ENCODE measurements around the gene SMARCAD1. TPM values are rescaled to one million over a fixed set of nuclear protein-coding genes. Genes with fewer than 3 reads are reported as not detected.

Gene SMARCAD1
- total RNA-seq, 1 donor from 2014 or later: 30.5 TPM

DNA sequence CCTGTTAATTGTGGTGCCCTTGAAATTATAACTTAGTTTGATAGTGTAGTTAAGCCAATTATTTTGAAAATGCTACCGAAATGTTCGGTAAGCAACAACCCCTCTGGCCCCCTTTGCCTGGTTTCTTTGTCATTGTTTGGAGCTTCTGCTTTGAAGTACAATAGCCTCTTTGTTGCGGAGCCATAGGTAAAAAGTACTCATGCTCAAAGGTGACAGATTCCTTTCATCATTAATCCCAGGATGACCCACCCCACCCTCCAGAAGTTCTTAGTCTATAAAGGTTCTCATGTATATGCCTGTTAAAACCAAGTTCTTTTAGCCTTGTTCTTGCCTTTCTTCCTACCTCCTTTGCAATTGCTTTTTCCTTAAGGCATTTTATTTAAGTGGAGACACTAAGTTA lies 42.4 kb upstream of the SMARCAD1 start:
- ATAC-seq (ENCODE audit: low read depth) (no peak), DNase-seq (no peak)
- no peaks in the 10 kb centered on the region for H3K36me3 Mint-ChIP-seq (ENCODE audit: low read depth)
- intact Hi-C loops (cut with micrococcal nuclease): no loop called here
- H3K27me3 Mint-ChIP-seq: no peaks in the 10 kb centered on the region
- no peaks in the 10 kb centered on the region for H3K9me3 Mint-ChIP-seq
- no peaks in the 10 kb centered on the region for H3K4me1 Mint-ChIP-seq
- ChIA-PET POLR2A (no interaction called here), CTCF (no interaction called here)
- H3K27ac Mint-ChIP-seq: no peak overlapping the region
- H3K4me3 Mint-ChIP-seq: no peak overlapping the region
- TF ChIP-seq, protein P1, sequence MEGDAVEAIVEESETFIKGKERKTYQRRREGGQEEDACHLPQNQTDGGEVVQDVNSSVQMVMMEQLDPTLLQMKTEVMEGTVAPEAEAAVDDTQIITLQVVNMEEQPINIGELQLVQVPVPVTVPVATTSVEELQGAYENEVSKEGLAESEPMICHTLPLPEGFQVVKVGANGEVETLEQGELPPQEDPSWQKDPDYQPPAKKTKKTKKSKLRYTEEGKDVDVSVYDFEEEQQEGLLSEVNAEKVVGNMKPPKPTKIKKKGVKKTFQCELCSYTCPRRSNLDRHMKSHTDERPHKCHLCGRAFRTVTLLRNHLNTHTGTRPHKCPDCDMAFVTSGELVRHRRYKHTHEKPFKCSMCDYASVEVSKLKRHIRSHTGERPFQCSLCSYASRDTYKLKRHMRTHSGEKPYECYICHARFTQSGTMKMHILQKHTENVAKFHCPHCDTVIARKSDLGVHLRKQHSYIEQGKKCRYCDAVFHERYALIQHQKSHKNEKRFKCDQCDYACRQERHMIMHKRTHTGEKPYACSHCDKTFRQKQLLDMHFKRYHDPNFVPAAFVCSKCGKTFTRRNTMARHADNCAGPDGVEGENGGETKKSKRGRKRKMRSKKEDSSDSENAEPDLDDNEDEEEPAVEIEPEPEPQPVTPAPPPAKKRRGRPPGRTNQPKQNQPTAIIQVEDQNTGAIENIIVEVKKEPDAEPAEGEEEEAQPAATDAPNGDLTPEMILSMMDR (IDR thresholded peaks at IDR 0.05): no peak

DNA sequence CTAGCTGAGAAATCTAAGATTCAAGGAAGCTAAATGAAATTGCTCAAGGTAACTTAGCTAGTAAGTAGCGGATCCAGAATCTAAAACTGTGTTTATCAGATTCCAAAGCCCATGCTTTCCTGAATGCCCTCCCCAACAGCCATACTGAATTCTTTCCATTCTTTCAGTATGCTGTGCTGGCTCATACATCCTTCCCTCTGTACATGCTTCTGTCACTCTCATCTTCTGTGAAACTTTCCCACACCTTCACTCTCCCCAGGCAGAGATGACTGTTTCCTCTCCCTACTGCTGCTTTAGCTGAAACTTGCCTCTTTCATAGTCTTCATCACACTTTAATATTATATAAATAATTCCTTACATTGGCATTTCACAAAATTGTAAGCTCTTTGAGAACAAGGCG lies 39.3 kb upstream of the SMARCAD1 start:
- no peak for DNase-seq
- no peak overlapping the region for H3K27ac Mint-ChIP-seq
- TF ChIP-seq, protein P1 (IDR thresholded peaks at IDR 0.05): no peak

DNA sequence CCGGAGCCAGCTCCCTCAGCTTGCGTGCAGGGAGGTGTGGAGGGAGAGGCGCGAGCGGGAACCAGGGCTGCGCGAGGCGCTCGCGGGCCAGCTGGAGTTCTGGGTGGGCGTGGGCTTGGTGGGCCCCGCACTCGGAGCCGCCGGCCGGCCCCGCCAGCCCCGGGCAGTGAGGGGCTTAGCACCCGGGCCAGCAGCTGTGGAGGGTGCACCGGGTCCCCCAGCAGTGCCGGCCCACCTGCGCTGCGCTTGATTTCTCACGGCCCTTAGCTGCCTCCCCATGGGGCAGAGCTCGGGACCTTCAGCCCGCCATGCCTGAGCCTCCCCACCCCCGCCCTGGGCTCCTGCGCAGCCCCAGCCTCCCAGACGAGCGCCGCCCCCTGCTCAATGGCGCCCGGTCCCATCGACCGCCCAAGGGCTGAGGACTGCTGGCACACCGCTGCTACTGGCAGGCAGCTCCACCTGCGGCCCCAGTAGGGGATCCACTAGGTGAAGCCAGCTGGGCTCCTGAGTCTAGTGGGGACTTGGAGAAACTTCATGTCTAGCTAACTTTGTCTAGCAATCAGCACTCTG lies 37.8 kb upstream of the SMARCAD1 start:
- TF ChIP-seq, protein P1 (IDR thresholded peaks at IDR 0.05): no peak
- Mint-ChIP-seq H3K27ac (no peak overlapping the region), H3K27me3 (peaks cover 3% of the 10 kb centered on the region), H3K4me3 (no peak overlapping the region), H3K9me3 (peaks cover 2% of the 10 kb centered on the region), H3K4me1 (no peaks in the 10 kb centered on the region), H3K36me3 (ENCODE audit: low read depth) (no peaks in the 10 kb centered on the region)
- no peak for ATAC-seq (ENCODE audit: low read depth)
- ChIA-PET CTCF (no interaction called here), POLR2A (no interaction called here)
- intact Hi-C loops (cut with micrococcal nuclease): no loop called here
- DNase-seq: no peak

More for the DNA sequence above, 39.3 kb upstream of the SMARCAD1 start:
- Mint-ChIP-seq H3K27me3 (peaks cover 3% of the 10 kb centered on the region), H3K9me3 (peaks cover 2% of the 10 kb centered on the region), H3K4me3 (no peak overlapping the region), H3K4me1 (no peaks in the 10 kb centered on the region), H3K36me3 (ENCODE audit: low read depth) (no peaks in the 10 kb centered on the region)
- ChIA-PET CTCF (no interaction called here), POLR2A (no interaction called here)
- intact Hi-C loops (cut with micrococcal nuclease): no loop called here
- ATAC-seq (ENCODE audit: low read depth): no peak

DNA sequence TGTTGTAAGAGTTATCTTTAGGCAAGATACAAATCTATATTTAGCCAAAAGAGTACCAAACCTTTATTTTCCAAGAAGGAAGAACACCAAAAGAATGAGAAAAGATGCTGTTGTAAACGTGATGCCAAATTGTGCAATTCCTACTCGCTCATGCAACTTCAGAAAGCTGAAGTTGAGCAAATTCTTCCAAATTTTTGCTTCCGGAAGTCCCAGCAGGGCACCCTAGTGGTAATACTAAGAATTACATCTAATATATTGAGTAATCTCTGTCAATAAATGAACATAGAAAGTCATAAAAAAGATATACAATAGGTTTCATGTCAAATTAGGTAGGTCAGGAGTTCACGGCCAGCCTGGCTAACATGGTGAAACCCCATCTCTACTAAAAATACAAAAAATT lies 36.0 kb upstream of the SMARCAD1 start:
- intact Hi-C loops (cut with micrococcal nuclease): no loop called here
- H3K4me1 Mint-ChIP-seq: no peaks in the 10 kb centered on the region
- DNase-seq: no peak
- peaks cover 2% of the 10 kb centered on the region for H3K9me3 Mint-ChIP-seq
- no peak for ATAC-seq (ENCODE audit: low read depth)
- H3K36me3 Mint-ChIP-seq (ENCODE audit: low read depth): no peaks in the 10 kb centered on the region
- H3K27ac Mint-ChIP-seq: no peak overlapping the region
- TF ChIP-seq, protein P1 (IDR thresholded peaks at IDR 0.05): no peak
- ChIA-PET CTCF (no interaction called here), POLR2A (interaction anchor here (0.6 kb wide), 1 partner anchor 40 kb away, joined by 3 read pairs; no protein-coding TSS in a partner anchor)
- H3K4me3 Mint-ChIP-seq: no peak overlapping the region
- H3K27me3 Mint-ChIP-seq: peaks cover 3% of the 10 kb centered on the region

DNA sequence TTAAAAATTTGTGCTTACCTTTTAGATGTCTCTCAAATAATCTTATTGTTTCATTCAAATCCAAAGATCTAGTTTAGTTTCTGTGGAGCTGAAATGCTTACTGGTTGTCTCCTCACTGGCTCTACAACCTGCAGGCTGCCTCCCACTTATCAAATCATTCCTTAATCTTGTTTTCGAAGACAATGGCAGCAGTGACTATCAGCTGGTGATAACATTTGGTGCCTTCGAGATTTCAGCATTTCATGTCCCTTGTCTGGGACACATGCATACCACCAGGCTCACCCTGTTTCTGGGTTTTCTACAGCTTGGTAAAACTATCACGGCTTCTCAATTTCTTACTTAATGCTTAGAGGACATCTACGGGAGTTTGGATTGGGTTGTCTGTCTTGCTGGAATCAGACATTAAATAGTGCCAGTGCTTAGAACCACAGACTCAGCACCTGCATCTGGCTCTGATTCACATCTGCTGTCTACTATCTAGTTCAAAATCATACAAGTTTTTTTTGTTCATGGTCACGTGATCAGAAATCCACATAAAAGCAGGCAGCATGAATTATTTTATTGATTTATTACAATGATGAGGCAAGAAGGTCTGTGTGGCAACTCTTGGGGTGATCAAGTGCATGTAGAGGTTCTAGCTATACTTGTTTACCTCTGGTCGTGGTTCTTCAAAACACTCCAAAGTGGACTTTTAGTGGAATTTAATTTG lies 32.0 kb upstream of the SMARCAD1 start:
- H3K27me3 Mint-ChIP-seq: peaks cover 8% of the 10 kb centered on the region
- H3K27ac Mint-ChIP-seq: no peak overlapping the region
- H3K9me3 Mint-ChIP-seq: peaks cover under 1% of the 10 kb centered on the region
- DNase-seq (no peak), ATAC-seq (ENCODE audit: low read depth) (no peak)
- POLR2A ChIA-PET: no interaction called here
- no peak overlapping the region for H3K4me3 Mint-ChIP-seq
- TF ChIP-seq, protein P1 (IDR thresholded peaks at IDR 0.05): no peak
- H3K36me3 Mint-ChIP-seq (ENCODE audit: low read depth): no peaks in the 10 kb centered on the region
- no peaks in the 10 kb centered on the region for H3K4me1 Mint-ChIP-seq
- CTCF ChIA-PET: no interaction called here
- intact Hi-C loops (cut with micrococcal nuclease): no loop called here
